ENCODE data around the gene HAUS7.

HAUS7 gene

GRCh38 chrX:153487590-153488071 is 17.3 kb upstream of the HAUS7 start (continued):
- TF ChIP-seq POU6F1 (CRISPR knock-in tag; IDR thresholded peaks at IDR 0.05; ENCODE audit: borderline replicate concordance, low read depth) (no peak), ZNF70 (CRISPR knock-in tag; IDR thresholded peaks at IDR 0.05) (no peak), RARB (CRISPR knock-in tag; IDR thresholded peaks at IDR 0.05) (no peak)
- TF ChIP-seq, protein P1, sequence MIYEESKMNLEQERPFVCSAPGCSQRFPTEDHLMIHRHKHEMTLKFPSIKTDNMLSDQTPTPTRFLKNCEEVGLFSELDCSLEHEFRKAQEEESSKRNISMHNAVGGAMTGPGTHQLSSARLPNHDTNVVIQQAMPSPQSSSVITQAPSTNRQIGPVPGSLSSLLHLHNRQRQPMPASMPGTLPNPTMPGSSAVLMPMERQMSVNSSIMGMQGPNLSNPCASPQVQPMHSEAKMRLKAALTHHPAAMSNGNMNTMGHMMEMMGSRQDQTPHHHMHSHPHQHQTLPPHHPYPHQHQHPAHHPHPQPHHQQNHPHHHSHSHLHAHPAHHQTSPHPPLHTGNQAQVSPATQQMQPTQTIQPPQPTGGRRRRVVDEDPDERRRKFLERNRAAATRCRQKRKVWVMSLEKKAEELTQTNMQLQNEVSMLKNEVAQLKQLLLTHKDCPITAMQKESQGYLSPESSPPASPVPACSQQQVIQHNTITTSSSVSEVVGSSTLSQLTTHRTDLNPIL (CRISPR knock-in tag; IDR thresholded peaks at IDR 0.05; ENCODE audit: low read depth) = no peak

DNA sequence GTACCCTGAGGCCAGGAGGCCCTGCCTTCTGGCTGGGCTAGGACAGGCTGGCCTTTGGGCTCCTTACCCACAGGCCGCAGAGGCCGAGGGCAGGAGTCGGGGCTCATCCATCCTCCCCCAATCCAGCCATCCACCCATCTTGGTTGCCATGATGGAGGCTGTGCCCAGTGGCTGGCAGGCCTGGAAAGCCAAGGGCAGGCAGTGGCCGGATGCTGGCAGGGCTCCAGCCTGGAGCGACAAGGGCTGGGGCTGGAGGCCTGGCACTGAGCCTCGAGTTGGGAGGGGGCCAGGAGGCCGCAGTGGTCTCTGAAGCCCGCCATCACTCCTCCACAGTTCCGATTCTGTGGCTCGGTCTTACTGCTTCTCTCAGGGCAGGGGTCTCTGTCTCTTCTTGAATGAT is 15.8 kb upstream of the HAUS7 start:
- TF ChIP-seq, protein P1 (CRISPR knock-in tag; IDR thresholded peaks at IDR 0.05; ENCODE audit: low read depth) = no peak
- TF ChIP-seq ZC3H10 (CRISPR knock-in tag; IDR thresholded peaks at IDR 0.05) = no peak
- no peak for TF ChIP-seq OSR1 (CRISPR knock-in tag; IDR thresholded peaks at IDR 0.05)
- TF ChIP-seq ESRRG (CRISPR knock-in tag; IDR thresholded peaks at IDR 0.05) = no peak
- no peak for TF ChIP-seq CSDC2 (CRISPR knock-in tag; IDR thresholded peaks at IDR 0.05)
- no peak for TF ChIP-seq GLIS3 (CRISPR knock-in tag; IDR thresholded peaks at IDR 0.05)
- TF ChIP-seq ZNF8 (CRISPR knock-in tag; IDR thresholded peaks at IDR 0.05) = no peak
- TF ChIP-seq ZNF565 (CRISPR knock-in tag; conservative IDR thresholded peaks at IDR 0.05; ENCODE audit: low read depth) = no peak
- TF ChIP-seq TOX (CRISPR knock-in tag; IDR thresholded peaks at IDR 0.05; ENCODE audit: borderline replicate concordance) = no peak
- no peak for TF ChIP-seq ZFP3 (CRISPR knock-in tag; IDR thresholded peaks at IDR 0.05)
- no peak for ATAC-seq

- no peak for ATAC-seq
- TF ChIP-seq ZNF565 (CRISPR knock-in tag; conservative IDR thresholded peaks at IDR 0.05; ENCODE audit: low read depth) (no peak), ISL1 (CRISPR knock-in tag; IDR thresholded peaks at IDR 0.05) (no peak), TOX (CRISPR knock-in tag; IDR thresholded peaks at IDR 0.05; ENCODE audit: borderline replicate concordance) (no peak), BACH2 (CRISPR knock-in tag; IDR thresholded peaks at IDR 0.05; ENCODE audit: borderline replicate concordance) (no peak), RARB (CRISPR knock-in tag; IDR thresholded peaks at IDR 0.05) (no peak), CSDC2 (CRISPR knock-in tag; IDR thresholded peaks at IDR 0.05) (no peak), ZFP30 (CRISPR knock-in tag; IDR thresholded peaks at IDR 0.05) (no peak), ZNF8 (CRISPR knock-in tag; IDR thresholded peaks at IDR 0.05) (no peak), ARNTL (CRISPR knock-in tag; IDR thresholded peaks at IDR 0.05; ENCODE audit: borderline replicate concordance, low read depth) (no peak), ESRRG (CRISPR knock-in tag; IDR thresholded peaks at IDR 0.05) (no peak), ZNF70 (CRISPR knock-in tag; IDR thresholded peaks at IDR 0.05) (no peak), TSHZ2 (CRISPR knock-in tag; IDR thresholded peaks at IDR 0.05) (no peak), SNAI2 (CRISPR knock-in tag; IDR thresholded peaks at IDR 0.05) (no peak), TCF4 (CRISPR knock-in tag; IDR thresholded peaks at IDR 0.05; ENCODE audit: borderline replicate concordance) (no peak), POU6F1 (CRISPR knock-in tag; IDR thresholded peaks at IDR 0.05; ENCODE audit: borderline replicate concordance, low read depth) (no peak), GLIS3 (CRISPR knock-in tag; IDR thresholded peaks at IDR 0.05) (no peak)
- TF ChIP-seq, protein P1 (CRISPR knock-in tag; IDR thresholded peaks at IDR 0.05; ENCODE audit: low read depth) = no peak
These were observed 15.2 kb upstream of the HAUS7 start for GRCh38 chrX:153485396-153486080.
